ENCODE results near the gene AMPD3.

Gene AMPD3

GRCh38 chr11:10453261-10453660 is 1.8 kb upstream of the AMPD3 start:
- H3K4me3 ChIP-seq (ENCODE audit: low read depth, low read length), result no peak overlapping the region
- TF ChIP-seq CTCF (conservative IDR thresholded peaks at IDR 0.05; ENCODE audit: low read depth, low read length), result no peak
- DNase-seq (ENCODE audit: low read depth), result no peak

- DNase-seq (ENCODE audit: low read depth), result peak; percentile 80
- no peak for TF ChIP-seq CTCF (conservative IDR thresholded peaks at IDR 0.05; ENCODE audit: low read depth, low read length)
- peak overlapping the region; percentile 47 for H3K4me3 ChIP-seq (ENCODE audit: low read depth, low read length)
Measured at GRCh38 chr11:10455637-10456487, 798 bp downstream of the AMPD3 start.

- DNase-seq (ENCODE audit: low read depth), result peak; percentile 31
- peak overlapping the region; percentile 47 for H3K4me3 ChIP-seq (ENCODE audit: low read depth, low read length)
- TF ChIP-seq CTCF (conservative IDR thresholded peaks at IDR 0.05; ENCODE audit: low read depth, low read length), result no peak
Measured at GRCh38 chr11:10456519-10456918, 1.5 kb downstream of the AMPD3 start.

GRCh38 chr11:10457901-10458300 is 2.8 kb downstream of the AMPD3 start:
- no peak overlapping the region for H3K4me3 ChIP-seq (ENCODE audit: low read depth, low read length)
- no peak for TF ChIP-seq CTCF (conservative IDR thresholded peaks at IDR 0.05; ENCODE audit: low read depth, low read length)
- DNase-seq (ENCODE audit: low read depth), result no peak

GRCh38 chr11:10459029-10459970 is 4.2 kb downstream of the AMPD3 start:
- DNase-seq (ENCODE audit: low read depth), result peak; percentile 13
- H3K4me3 ChIP-seq (ENCODE audit: low read depth, low read length), result no peak overlapping the region
- no peak for TF ChIP-seq CTCF (conservative IDR thresholded peaks at IDR 0.05; ENCODE audit: low read depth, low read length)

GRCh38 chr11:10460611-10461275 is 5.7 kb downstream of the AMPD3 start:
- no peak overlapping the region for H3K4me3 ChIP-seq (ENCODE audit: low read depth, low read length)
- TF ChIP-seq CTCF (conservative IDR thresholded peaks at IDR 0.05; ENCODE audit: low read depth, low read length), result no peak
- DNase-seq (ENCODE audit: low read depth), result no peak
